HFFc6 (cell line): Measurements from ENCODE around the gene SYCE3. TPM values are rescaled to one million over a fixed set of nuclear protein-coding genes. Genes with fewer than 3 reads are reported as not detected.

ENCODE experiments used
- DNase-seq: peaks from one replicate; pipeline ENCODE4 v3.0.0-alpha.2; 2018
- H3K27ac Mint-ChIP-seq: 2 replicates; pipeline ENCODE4 v1.8.0; 2020; ENCODE audit warnings: mild to moderate bottlenecking, mixed read lengths
- H3K27me3 Mint-ChIP-seq: 2 replicates; pipeline ENCODE4 v1.8.0; 2021; ENCODE audit warnings: mild to moderate bottlenecking, moderate library complexity, mixed read lengths; ENCODE audit not compliant: insufficient read depth
- H3K36me3 Mint-ChIP-seq: 2 replicates; pipeline ENCODE4 v1.8.0; 2021; ENCODE audit warnings: low read depth, mixed read lengths
- H3K4me1 Mint-ChIP-seq: 2 replicates; pipeline ENCODE4 v1.8.0; 2020; ENCODE audit warnings: low read depth, mixed read lengths
- H3K4me3 Mint-ChIP-seq: 2 replicates; pipeline ENCODE4 v1.8.0; 2020; ENCODE audit warnings: mild to moderate bottlenecking, moderate library complexity, mixed read lengths
- H3K9me3 Mint-ChIP-seq: 2 replicates; pipeline ENCODE4 v1.8.0; 2020; ENCODE audit warnings: mild to moderate bottlenecking, mixed read lengths
- total RNA-seq, 6 experiments: library from RNA; stranded (reverse); fragmentation: NEBNext Ultra II Directional; extraction: Animal tissue kit (Norgen Biotek cat#: 25700); gene quantifications; 2 replicates in 1 of 6; 3 replicates in 5 of 6; pipeline ENCODE4 v1.2.3, GENCODE V29; 2021
- TF ChIP-seq, protein P1 (sequence below): fragments of 200-600 bp; sonication (generic); IDR thresholded peaks from 2 replicates; pipeline ENCODE4 v1.5.0; 2021; ENCODE audit warnings: antibody characterized with exemption, mild to moderate bottlenecking

Gene SYCE3
- total RNA-seq, 6 experiments from 2014 or later = not detected

DNA sequence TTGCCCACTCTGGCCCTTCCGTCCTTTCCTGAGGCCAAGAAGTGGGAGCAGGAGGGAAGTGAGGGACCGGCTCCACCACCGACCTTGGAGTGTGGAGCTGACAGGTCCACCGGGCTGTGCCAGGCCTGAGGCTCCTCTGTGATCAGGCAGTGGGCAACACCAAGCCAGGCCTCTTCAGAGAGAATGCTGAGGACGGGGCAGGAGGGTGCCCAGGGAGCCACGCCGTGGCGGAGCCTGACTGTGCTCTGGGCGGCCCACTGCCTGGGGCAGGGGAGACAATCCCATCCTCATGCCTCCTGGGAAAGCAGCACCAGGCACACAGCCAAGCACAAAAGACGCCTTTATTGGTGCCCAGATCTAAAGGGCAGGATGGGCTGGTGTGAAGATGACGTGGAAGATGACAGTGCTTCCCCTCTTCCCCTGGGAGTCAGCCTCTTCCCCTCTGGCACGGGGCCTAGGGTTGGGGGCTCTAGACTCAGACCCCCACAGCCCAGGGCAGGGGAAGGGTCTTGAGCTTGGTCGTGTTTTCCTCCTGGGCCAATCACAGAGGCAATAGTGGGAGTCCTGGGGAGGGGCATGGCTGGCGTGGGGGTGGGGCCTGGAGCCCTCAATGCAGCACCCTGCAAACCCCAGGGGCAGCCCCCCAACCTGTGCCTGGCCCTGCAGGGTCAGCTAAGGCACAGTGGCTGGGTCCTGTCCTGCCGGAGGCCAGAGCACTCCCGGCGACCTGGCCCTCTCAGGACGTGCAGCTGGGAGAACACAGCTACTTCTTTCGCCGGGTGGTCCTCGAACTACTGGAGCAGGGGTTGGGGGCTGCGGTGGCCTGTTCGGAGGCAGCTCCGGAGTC lies 59.9 kb downstream of the SYCE3 start:
- TF ChIP-seq, protein P1, sequence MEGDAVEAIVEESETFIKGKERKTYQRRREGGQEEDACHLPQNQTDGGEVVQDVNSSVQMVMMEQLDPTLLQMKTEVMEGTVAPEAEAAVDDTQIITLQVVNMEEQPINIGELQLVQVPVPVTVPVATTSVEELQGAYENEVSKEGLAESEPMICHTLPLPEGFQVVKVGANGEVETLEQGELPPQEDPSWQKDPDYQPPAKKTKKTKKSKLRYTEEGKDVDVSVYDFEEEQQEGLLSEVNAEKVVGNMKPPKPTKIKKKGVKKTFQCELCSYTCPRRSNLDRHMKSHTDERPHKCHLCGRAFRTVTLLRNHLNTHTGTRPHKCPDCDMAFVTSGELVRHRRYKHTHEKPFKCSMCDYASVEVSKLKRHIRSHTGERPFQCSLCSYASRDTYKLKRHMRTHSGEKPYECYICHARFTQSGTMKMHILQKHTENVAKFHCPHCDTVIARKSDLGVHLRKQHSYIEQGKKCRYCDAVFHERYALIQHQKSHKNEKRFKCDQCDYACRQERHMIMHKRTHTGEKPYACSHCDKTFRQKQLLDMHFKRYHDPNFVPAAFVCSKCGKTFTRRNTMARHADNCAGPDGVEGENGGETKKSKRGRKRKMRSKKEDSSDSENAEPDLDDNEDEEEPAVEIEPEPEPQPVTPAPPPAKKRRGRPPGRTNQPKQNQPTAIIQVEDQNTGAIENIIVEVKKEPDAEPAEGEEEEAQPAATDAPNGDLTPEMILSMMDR = no peak
- H3K27ac Mint-ChIP-seq = no peak overlapping the region
- no peaks in the 10 kb centered on the region for H3K9me3 Mint-ChIP-seq
- DNase-seq = no peak
- no peaks in the 10 kb centered on the region for H3K36me3 Mint-ChIP-seq
- no peak overlapping the region for H3K4me3 Mint-ChIP-seq
- peaks cover 6% of the 10 kb centered on the region; the same call in 1 of the 2 replicates for H3K4me1 Mint-ChIP-seq
- peaks cover under 1% of the 10 kb centered on the region; the same call in 1 of the 2 replicates for H3K27me3 Mint-ChIP-seq

DNA sequence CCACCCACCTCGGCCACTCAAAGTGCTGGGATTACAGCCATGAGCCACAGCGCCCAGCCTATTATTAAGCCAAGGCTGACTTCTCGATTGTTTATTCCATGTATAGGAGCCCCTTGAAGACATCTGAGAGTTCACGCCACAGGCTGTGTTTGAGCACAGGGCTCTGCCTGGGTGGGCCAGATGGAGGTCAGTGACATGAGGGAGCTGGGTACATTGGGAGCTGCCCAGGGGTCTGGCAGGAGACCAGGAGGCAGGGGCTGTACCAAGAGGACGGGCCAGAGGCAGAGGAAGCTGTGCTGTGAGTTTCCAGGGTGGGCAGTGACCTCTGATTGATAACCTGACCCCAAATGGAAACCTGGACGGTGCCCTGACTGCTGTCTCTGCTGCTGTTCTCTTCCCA lies 60.6 kb downstream of the SYCE3 start:
- Mint-ChIP-seq H3K9me3 (no peaks in the 10 kb centered on the region), H3K36me3 (no peaks in the 10 kb centered on the region), H3K27ac (no peak overlapping the region), H3K4me1 (peaks cover 6% of the 10 kb centered on the region; the same call in 1 of the 2 replicates), H3K4me3 (no peak overlapping the region), H3K27me3 (peaks cover 3% of the 10 kb centered on the region)
- TF ChIP-seq, protein P1 = no peak
- no peak for DNase-seq

Other genes with a start within 250 kb of the SYCE3 start
- 1 to 10 TPM; 1.4 to 2.5 (median 1.9) TPM for gene DENND6B, start 235.9 kb downstream of the SYCE3 start, total RNA-seq
- gene PPP6R2, start 219.6 kb downstream of the SYCE3 start, total RNA-seq = 10 to 100 TPM; 41.9 to 47.0 (median 43.6) TPM
- 10 to 100 TPM; 63.9 to 76.7 (median 71.2) TPM for gene SBF1, start 87.9 kb downstream of the SYCE3 start, total RNA-seq
- gene ADM2, start 81.4 kb downstream of the SYCE3 start, total RNA-seq = 1 to 10 TPM in 5 of 6 experiments, under 1 TPM in 1; 0.91 to 3.4 (median 1.2) TPM
- gene MIOX, start 76.1 kb downstream of the SYCE3 start, total RNA-seq = not detected
- 100 to 1,000 TPM; 110 to 133 (median 118) TPM for gene LMF2, start 55.2 kb downstream of the SYCE3 start, total RNA-seq
- gene NCAPH2, start 54.7 kb downstream of the SYCE3 start, total RNA-seq = 10 to 100 TPM; 31.7 to 54.1 (median 50.0) TPM
- gene SCO2, start 37.3 kb downstream of the SYCE3 start, total RNA-seq = 10 to 100 TPM in 2 of 6 experiments, 1 to 10 TPM in 4; 2.7 to 11.1 (median 9.7) TPM
- 1 to 10 TPM in 5 of 6 experiments, under 1 TPM in 1; 0.95 to 2.1 (median 1.3) TPM for gene TYMP, start 32.9 kb downstream of the SYCE3 start, total RNA-seq
- under 1 TPM in 1 of 6 experiments, not detected in 5; 0.05 TPM for gene KLHDC7B, start 17.0 kb downstream of the SYCE3 start, total RNA-seq
- 1 to 10 TPM in 5 of 6 experiments, under 1 TPM in 1; 0.82 to 3.0 (median 1.5) TPM for gene CPT1B, start 15.5 kb upstream of the SYCE3 start, total RNA-seq
- gene CHKB, start 19.9 kb upstream of the SYCE3 start, total RNA-seq = 10 to 100 TPM; 21.1 to 26.2 (median 25.2) TPM
- under 1 TPM; 0.14 to 0.25 (median 0.15) TPM for gene MAPK8IP2, start 37.9 kb upstream of the SYCE3 start, total RNA-seq
- gene ARSA, start 65.2 kb upstream of the SYCE3 start, total RNA-seq = 10 to 100 TPM; 28.0 to 35.4 (median 30.6) TPM
- under 1 TPM; 0.65 to 0.97 (median 0.68) TPM for gene SHANK3, start 109.9 kb upstream of the SYCE3 start, total RNA-seq
- not detected for gene ACR, start 175.3 kb upstream of the SYCE3 start, total RNA-seq
- 10 to 100 TPM; 14.8 to 18.9 (median 17.4) TPM for gene RABL2B, start 220.7 kb upstream of the SYCE3 start, total RNA-seq